C4-2B (cell line): ENCODE measurements around the gene SH3GLB2.

ENCODE experiments used
- ZFX ChIP-seq: fragments of 450-650 bp; IDR thresholded peaks from 2 replicates; pipeline ENCODE4 v1.6.1; 2017
- TF ChIP-seq, protein P1 (sequence below): fragments of 450-650 bp; conservative IDR thresholded peaks from 2 replicates; pipeline ENCODE4 v1.5.1; 2017; ENCODE audit warnings: mild to moderate bottlenecking

DNA sequence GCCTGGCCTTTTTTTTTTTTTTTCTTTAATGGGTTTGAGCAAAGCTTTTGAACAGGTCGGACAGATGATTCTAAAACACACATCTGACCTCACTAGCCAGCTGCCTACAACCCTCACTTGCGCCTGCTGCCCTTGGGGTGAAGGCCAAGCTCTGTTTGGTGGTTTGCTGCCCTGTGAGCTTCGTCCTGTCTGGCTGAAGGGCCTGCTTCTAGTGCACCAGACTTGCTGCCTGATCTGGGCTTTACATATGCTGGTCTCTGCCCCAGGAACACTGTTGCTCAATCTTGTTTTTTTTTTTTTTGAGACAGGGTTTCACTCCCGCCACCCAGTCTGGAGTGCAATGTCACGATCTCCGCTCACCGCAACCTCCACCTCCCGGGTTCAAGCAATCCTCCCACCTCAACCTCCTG lies 36.4 kb upstream of the SH3GLB2 start:
- TF ChIP-seq, protein P1, sequence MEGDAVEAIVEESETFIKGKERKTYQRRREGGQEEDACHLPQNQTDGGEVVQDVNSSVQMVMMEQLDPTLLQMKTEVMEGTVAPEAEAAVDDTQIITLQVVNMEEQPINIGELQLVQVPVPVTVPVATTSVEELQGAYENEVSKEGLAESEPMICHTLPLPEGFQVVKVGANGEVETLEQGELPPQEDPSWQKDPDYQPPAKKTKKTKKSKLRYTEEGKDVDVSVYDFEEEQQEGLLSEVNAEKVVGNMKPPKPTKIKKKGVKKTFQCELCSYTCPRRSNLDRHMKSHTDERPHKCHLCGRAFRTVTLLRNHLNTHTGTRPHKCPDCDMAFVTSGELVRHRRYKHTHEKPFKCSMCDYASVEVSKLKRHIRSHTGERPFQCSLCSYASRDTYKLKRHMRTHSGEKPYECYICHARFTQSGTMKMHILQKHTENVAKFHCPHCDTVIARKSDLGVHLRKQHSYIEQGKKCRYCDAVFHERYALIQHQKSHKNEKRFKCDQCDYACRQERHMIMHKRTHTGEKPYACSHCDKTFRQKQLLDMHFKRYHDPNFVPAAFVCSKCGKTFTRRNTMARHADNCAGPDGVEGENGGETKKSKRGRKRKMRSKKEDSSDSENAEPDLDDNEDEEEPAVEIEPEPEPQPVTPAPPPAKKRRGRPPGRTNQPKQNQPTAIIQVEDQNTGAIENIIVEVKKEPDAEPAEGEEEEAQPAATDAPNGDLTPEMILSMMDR, result no peak
- TF ChIP-seq ZFX, result no peak
